ENCODE data around the gene CUTA. TPM values are rescaled to one million over a fixed set of nuclear protein-coding genes. Genes with fewer than 3 reads are reported as not detected.

Gene CUTA
- total RNA-seq, 1 donor from 2014 or later: 120 TPM

DNA sequence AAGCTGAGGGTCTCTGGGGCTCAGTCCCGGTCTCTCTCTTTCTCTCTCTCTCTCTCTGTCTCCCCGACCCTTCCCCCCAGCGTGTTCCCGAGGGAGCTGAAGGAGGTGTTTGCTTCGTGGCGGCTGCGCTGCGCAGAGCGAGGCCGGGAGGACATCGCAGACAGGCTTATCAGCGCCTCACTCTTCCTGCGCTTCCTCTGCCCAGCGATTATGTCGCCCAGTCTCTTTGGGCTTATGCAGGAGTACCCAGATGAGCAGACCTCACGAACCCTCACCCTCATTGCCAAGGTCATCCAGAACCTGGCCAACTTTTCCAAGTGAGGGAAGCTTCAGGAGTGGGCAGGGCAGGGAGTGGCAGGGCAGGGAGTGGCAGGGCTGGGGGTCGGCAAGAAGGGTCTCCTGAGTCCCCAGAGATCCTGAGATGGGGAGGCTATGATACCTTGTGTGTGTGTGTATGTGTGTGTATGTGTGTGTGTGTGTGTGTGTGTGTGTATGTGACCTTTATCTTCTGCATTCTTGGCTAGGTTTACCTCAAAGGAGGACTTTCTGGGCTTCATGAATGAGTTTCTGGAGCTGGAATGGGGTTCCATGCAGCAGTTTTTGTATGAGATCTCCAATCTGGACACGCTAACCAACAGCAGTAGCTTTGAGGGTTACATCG is 22.9 kb upstream of the CUTA start:
- no peak for ATAC-seq
- intact Hi-C loops (cut with micrococcal nuclease): no loop called here
- no peak for DNase-seq

DNA sequence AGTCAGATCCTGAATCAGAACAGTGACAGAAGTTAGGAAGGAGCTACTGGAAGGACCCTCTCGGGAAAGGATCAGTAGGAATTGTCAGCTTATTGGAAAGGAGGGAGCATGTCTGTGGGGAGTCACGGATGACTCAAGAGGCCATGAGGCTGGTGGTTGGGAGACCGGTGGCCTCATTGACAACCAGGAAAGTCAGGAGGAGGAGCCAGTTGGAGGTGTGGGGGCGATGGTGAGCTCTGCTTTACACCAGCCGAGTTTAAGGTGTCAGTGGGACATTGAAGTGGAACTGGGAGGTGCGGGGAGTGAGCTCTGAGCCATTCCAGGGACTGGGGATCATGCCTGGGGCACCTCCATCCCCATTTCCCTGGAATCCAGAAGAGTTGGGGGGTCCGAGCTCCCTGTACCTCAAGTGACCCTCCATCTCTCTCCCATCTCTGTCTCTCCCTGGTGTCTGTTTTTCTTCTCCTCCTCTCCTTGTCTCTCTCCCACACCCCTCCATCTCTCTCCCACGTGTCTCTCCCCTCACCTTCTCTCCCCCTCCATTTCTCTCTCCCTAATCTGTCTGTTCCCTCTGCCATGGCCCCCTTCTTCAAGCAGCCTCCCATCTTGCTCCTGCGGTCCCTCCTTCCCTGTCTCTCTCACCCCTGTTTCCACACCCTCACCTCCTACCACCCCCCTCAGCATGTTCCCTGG is 22.2 kb upstream of the CUTA start:
- intact Hi-C loops (cut with micrococcal nuclease): no loop called here
- no peak for ATAC-seq

GRCh38 chr6:33438978-33439594 is 21.2 kb upstream of the CUTA start:
- no peak for ATAC-seq
- intact Hi-C loops (cut with micrococcal nuclease): no loop called here

More for the DNA sequence above, 22.2 kb upstream of the CUTA start:
- no peak for DNase-seq

DNA sequence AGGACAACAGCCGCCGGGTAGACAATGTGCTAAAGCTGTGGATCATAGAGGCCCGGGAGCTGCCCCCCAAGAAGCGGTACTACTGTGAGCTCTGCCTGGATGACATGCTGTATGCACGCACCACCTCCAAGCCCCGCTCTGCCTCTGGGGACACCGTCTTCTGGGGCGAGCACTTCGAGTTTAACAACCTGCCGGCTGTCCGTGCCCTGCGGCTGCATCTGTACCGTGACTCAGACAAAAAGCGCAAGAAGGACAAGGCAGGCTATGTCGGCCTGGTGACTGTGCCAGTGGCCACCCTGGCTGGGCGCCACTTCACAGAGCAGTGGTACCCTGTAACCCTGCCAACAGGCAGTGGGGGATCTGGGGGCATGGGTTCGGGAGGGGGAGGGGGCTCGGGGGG is 19.8 kb upstream of the CUTA start:
- ATAC-seq: no peak
- no peak for DNase-seq
- intact Hi-C loops (cut with micrococcal nuclease): no loop called here

More at GRCh38 chr6:33438978-33439594, 21.2 kb upstream of the CUTA start:
- DNase-seq: no peak

DNA sequence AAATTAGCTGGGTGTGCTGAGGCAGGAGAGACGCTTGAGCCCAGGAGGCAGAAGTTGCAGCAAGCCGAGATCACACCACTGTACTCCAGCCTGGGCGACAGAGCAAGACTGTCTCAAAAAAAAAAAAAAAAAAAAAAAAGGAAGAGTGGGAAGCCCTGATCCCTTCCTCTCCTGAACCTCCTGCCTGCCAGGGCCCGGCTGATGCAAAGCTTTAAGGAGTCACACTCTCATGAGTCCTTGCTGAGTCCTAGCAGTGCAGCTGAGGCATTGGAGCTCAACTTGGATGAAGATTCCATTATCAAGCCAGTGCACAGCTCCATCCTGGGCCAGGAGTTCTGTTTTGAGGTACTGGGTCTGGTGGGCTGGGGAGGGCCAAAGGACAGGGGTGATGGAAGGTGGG is 17.1 kb upstream of the CUTA start:
- no peak for ATAC-seq
- DNase-seq: no peak
- intact Hi-C loops (cut with micrococcal nuclease): no loop called here

GRCh38 chr6:33433544-33434191 is 15.8 kb upstream of the CUTA start:
- DNase-seq: peak; percentile 37
- intact Hi-C loops (cut with micrococcal nuclease): no loop called here

GRCh38 chr6:33433001-33433543 is 15.2 kb upstream of the CUTA start:
- ATAC-seq: peak; percentile 17
- no peak for DNase-seq
- intact Hi-C loops (cut with micrococcal nuclease): no loop called here

More at GRCh38 chr6:33433544-33434191, 15.8 kb upstream of the CUTA start:
- ATAC-seq: peak; percentile 79

DNA sequence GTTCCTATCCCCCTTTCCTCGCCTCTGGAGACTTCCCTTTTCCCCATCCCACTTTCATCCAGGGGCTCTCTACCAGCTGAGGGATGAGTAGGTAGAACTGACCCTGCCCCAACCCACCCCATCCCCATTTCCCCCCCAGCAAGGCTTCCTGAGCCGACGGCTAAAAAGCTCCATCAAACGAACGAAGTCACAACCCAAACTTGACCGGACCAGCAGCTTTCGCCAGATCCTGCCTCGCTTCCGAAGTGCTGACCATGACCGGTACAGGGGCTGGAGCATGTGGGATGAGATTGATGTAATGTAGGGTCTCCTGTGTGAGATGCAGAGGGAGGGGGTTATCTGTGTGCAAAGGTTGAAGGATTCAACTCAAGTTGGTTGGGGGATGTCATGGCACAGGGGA is 14.6 kb upstream of the CUTA start:
- ATAC-seq: no peak
- DNase-seq: no peak
- intact Hi-C loops (cut with micrococcal nuclease): no loop called here

DNA sequence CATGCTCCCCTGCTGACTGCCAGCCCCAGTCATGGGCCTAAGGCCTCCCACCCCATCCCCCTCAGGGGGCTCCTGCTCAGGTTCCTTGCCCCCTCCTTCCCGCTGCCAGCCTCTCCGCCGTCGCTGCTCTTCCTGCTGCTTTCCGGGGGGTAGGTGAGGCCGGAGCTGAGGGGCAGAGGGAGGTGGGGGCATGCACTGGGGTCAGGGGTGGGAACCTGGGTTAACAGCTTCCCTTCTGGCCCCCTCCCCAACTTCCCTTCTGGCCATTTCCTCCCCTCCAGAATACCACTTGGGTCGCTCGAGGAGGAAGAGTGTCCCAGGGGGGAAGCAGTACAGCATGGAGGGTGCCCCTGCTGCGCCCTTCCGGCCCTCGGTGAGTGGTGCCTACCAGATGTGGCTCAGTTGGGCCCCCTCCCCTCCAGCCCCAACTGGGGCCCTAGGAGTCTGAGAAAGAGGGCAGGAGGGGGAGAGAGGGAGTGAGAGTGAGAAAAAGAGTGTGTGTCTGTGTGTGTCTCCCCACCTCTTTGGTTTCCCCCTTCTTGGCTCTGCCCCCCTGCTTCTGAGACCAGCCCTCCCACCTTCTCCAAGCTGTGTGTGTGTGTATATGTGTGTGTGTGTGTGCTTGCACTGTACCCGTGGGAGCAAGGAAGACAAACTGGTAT is 14.1 kb upstream of the CUTA start:
- ATAC-seq (no peak), DNase-seq (no peak)
- intact Hi-C loops (cut with micrococcal nuclease): no loop called here

GRCh38 chr6:33430991-33431879 is 13.3 kb upstream of the CUTA start:
- DNase-seq: peak; percentile 73
- ATAC-seq: no peak
- intact Hi-C loops (cut with micrococcal nuclease): no loop called here

GRCh38 chr6:33430334-33430733 is 12.4 kb upstream of the CUTA start:
- intact Hi-C loops (cut with micrococcal nuclease): no loop called here
- DNase-seq (no peak), ATAC-seq (no peak)

GRCh38 chr6:33429750-33430052 is 11.8 kb upstream of the CUTA start:
- ATAC-seq (no peak), DNase-seq (no peak)
- intact Hi-C loops (cut with micrococcal nuclease): no loop called here

GRCh38 chr6:33428966-33429749 is 11.3 kb upstream of the CUTA start:
- intact Hi-C loops (cut with micrococcal nuclease): no loop called here
- ATAC-seq (no peak), DNase-seq (no peak)

GRCh38 chr6:33428224-33428965 is 10.5 kb upstream of the CUTA start:
- peak; percentile 48 for DNase-seq
- ATAC-seq: no peak
- intact Hi-C loops (cut with micrococcal nuclease): no loop called here

- DNase-seq (peak; percentile 79), ATAC-seq (peak; percentile 1)
- intact Hi-C loops (cut with micrococcal nuclease): no loop called here
Observed at GRCh38 chr6:33427585-33428223, 9.8 kb upstream of the CUTA start.
